Vagina (tissue), 2 donors: ENCODE results near the gene CLIP3.

ENCODE experiments used
- CTCF ChIP-seq, 3 experiments: fragments of 450-650 bp in 2 of 3; fragments of 200-600 bp in 1 of 3; sonication (generic) in 1 of 3; IDR thresholded peaks; one replicate each; pipeline ENCODE4 v1.5.1; 2017 to 2019; ENCODE audit warnings: antibody characterized with exemption in 3 of 3, mild to moderate bottlenecking in 2 of 3, moderate library complexity in 2 of 3
- POLR2A ChIP-seq, 2 donors: fragments of 450-650 bp; IDR thresholded peaks; one replicate each; pipeline ENCODE4 v1.6.1; 2017; ENCODE audit warnings: antibody characterized with exemption in 2 of 2, mild to moderate bottlenecking in 2 of 2, moderate library complexity in 2 of 2

GRCh38 chr19:36013280-36014011, 19.2 kb downstream of the CLIP3 start:
- no peak for TF ChIP-seq CTCF (IDR thresholded peaks at IDR 0.05)
- TF ChIP-seq POLR2A (IDR thresholded peaks at IDR 0.05), result no peak
